Measurements from ENCODE around the gene PACRG. TPM values are rescaled to one million over a fixed set of nuclear protein-coding genes. Genes with fewer than 3 reads are reported as not detected.

PACRG gene
- total RNA-seq, 1 experiment from 2014 or later, result 0.59 TPM

DNA sequence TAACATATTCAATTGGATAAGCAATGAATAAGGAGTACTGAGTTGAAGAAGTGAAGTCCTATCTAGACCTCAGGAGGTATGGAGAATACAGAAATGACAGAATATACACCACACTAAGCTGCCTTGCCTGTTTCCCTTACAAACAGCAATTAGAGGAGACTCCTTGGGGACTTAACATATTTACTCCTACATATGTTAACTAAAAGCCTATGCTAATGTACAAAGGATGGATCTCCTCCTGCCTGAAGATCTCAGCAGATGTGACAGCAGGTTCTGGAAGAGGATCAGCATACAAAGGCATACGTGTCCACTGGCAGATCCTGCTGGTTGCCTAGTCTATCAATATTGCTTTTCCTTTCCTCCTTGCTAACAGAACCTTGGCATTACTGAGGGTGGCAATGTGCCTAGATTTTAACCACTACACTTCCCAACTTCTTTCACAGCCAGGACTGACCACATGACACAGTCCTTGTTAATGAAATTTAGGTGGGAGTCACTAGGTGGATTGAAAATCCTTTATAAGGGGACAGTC lies 29.8 kb upstream of the PACRG start:
- no peak for DNase-seq (ENCODE audit: low read depth, low spot score)
- Histone ChIP-seq H3K4me1 (ENCODE audit: control insufficient read depth, insufficient read depth, low read length) (no peaks in the 10 kb centered on the region), H3K9me3 (ENCODE audit: control insufficient read depth, insufficient read depth, low read depth, low read length) (no peaks in the 10 kb centered on the region), H3K4me3 (ENCODE audit: low read depth in 2 of 2, low read length in 2 of 2) (no peak overlapping the region), H3K27me3 (ENCODE audit: control insufficient read depth, insufficient read depth, low read length) (no peaks in the 10 kb centered on the region), H3K36me3 (ENCODE audit: control insufficient read depth, insufficient read depth, low read length) (no peaks in the 10 kb centered on the region; the same call in 1 of the 2 replicates), H3K27ac (ENCODE audit: low read length) (no peak overlapping the region)
- intact Hi-C loops (cut with micrococcal nuclease; ENCODE audit: unreplicated experiment), result no loop called here
- BruUV-seq (replicated peaks), result no TSS peak
- ChIA-PET POLR2A (no interaction called here), CTCF (no interaction called here)
- ATAC-seq, result no peak
- in situ Hi-C loops (cut with HindIII; ENCODE audit: low pct_unique_long_range_greater_than_20kb, low sequenced_read_pairs), result no loop called here
- TF ChIP-seq REST (IDR thresholded peaks at IDR 0.05; ENCODE audit: insufficient read depth in 1 of 2, low read depth in 2 of 2, low read length in 1 of 2) (no peak), SIN3A (IDR thresholded peaks at IDR 0.05; ENCODE audit: borderline replicate concordance, insufficient read depth, low read depth, low read length) (no peak), TCF7L2 (IDR thresholded peaks at IDR 0.05; ENCODE audit: low read depth, low read length) (no peak), POLR2AphosphoS5 (IDR thresholded peaks at IDR 0.05; ENCODE audit: low read depth, low read length) (no peak), CTCF (IDR thresholded peaks at IDR 0.05) (no peak)

DNA sequence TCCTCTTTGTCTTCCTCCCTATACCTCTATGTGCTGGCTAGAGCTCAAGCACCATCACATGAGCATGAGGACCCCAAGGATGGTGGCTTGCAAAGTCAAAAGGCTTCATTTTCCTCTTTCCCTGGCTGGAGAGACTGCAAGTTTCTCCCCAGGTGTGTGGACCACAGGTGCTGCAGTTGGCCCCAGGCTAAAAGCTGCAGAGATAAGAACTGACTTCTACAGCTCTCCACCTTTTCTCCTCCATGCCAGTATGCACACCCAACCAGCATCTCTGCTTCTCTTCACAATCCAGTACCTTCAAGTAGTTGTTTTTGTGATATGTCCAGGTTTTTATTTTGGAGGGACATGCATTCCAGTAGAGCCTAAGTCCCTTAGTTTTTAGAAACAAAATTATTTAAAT lies 29.3 kb upstream of the PACRG start:
- no peaks in the 10 kb centered on the region for H3K27me3 ChIP-seq (ENCODE audit: control insufficient read depth, insufficient read depth, low read length)
- H3K36me3 ChIP-seq (ENCODE audit: control insufficient read depth, insufficient read depth, low read length), result no peaks in the 10 kb centered on the region; the same call in 1 of the 2 replicates
- intact Hi-C loops (cut with micrococcal nuclease; ENCODE audit: unreplicated experiment) (no loop called here), in situ Hi-C loops (cut with HindIII; ENCODE audit: low pct_unique_long_range_greater_than_20kb, low sequenced_read_pairs) (no loop called here)
- DNase-seq (ENCODE audit: low read depth, low spot score) (no peak), ATAC-seq (no peak)
- no peak overlapping the region for H3K27ac ChIP-seq (ENCODE audit: low read length)
- no peak for TF ChIP-seq POLR2AphosphoS5 (IDR thresholded peaks at IDR 0.05; ENCODE audit: low read depth, low read length)
- TF ChIP-seq TCF7L2 (IDR thresholded peaks at IDR 0.05; ENCODE audit: low read depth, low read length), result no peak
- TF ChIP-seq REST (IDR thresholded peaks at IDR 0.05; ENCODE audit: insufficient read depth in 1 of 2, low read depth in 2 of 2, low read length in 1 of 2), result no peak
- no peak for TF ChIP-seq SIN3A (IDR thresholded peaks at IDR 0.05; ENCODE audit: borderline replicate concordance, insufficient read depth, low read depth, low read length)
- no peak for TF ChIP-seq CTCF (IDR thresholded peaks at IDR 0.05)
- CTCF ChIA-PET, result no interaction called here
- H3K4me3 ChIP-seq (ENCODE audit: low read depth in 2 of 2, low read length in 2 of 2), result no peak overlapping the region
- H3K4me1 ChIP-seq (ENCODE audit: control insufficient read depth, insufficient read depth, low read length), result no peaks in the 10 kb centered on the region
- POLR2A ChIA-PET, result no interaction called here
- no peaks in the 10 kb centered on the region for H3K9me3 ChIP-seq (ENCODE audit: control insufficient read depth, insufficient read depth, low read depth, low read length)
- BruUV-seq (replicated peaks), result no TSS peak
